Ramos (cell line): Measurements from ENCODE around the gene CRTC1.

Source experiments
- in situ Hi-C: fragments of 300-500 bp; cut with MboI; formaldehyde crosslinking; loops from one replicate; pipeline ENCODE4 v1.14.3; 2022; ENCODE audit warnings: low sequenced_read_pairs; ENCODE audit not compliant: unreplicated experiment

The CRTC1 gene

DNA sequence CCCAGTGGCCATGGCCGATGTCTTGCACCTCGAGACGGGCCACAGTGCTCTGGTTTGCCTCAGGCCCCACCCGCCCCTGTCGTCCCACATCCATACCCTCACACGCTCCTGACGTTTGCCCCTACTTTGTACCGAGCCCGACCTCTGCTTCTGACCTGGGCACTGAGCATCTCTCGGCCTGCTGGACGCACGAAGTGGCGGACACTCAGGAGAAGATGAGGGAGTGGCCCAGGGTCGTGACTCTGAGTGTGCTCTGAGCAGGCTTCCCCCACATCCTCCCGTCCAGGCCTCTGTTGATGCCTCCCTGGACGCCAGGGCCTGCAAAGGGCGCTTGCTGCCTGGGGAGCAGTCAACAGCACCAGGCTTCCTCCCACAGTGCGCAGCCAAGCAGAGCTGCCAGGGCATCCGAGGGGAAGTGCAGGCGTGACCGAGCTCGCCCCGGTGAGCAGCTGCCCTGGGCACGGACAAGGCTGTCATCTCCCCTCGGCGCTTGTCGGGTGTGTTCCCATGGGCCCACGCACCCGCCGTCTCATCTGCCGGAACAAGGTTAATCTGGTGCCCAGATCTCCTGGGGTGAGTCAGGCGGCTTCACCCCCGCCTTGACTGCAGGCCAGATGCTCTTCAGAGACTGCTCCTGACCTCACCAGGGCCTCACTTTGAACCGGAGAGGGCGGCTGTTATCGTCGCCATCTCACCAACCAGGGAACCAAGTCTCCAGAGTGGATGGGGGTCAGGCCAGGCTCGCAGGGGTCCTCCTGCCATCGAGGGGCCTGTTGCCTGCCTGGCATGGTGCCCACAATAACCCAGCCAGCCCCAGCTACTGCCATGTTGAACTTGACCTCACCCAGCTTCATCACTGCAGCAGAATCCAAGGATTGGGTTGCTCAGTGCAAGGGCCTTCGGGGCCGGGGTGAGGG lies 80.5 kb downstream of the CRTC1 start:
- in situ Hi-C loops: no loop called here

DNA sequence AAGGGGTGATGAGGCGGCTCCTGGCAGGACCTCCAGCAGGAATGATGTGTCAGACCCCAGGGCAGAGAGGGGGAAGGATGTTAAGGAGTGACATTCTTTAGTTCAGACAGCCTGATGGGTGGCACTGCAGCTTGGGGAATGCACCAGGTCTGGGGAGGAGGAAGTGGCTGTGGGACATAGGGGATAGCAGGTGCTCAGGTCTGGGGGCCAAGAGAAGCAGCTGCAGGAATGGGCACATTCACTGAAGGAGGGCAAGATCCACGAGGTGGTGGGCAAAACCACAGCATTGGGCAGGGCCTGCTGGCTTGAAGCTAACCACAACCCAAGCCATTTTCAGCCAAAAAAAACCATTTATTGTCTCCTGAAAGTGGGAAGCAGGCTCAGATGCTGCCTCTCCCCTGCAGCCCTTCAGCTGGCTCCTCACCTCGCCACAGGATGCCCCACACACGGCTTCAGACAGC lies 81.1 kb downstream of the CRTC1 start:
- in situ Hi-C loops: no loop called here

DNA sequence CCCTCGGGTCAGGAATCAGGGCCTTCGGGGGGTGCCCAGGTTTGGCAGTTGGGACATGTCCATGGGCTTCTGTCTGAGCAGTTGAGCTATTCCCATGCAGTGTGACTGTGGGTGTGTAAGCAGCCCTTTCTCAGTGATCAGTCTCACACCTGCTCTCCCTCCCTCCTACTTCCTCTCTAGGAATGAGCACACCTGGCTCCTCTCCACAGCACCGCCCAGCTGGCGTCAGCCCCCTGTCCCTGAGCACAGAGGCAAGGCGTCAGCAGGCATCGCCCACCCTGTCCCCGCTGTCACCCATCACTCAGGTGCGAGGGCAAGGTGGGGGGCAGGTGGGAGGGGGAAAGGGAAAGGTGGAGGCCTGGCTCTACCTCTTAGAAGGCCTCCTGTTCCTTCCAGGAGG lies 81.7 kb downstream of the CRTC1 start:
- in situ Hi-C loops: no loop called here

DNA sequence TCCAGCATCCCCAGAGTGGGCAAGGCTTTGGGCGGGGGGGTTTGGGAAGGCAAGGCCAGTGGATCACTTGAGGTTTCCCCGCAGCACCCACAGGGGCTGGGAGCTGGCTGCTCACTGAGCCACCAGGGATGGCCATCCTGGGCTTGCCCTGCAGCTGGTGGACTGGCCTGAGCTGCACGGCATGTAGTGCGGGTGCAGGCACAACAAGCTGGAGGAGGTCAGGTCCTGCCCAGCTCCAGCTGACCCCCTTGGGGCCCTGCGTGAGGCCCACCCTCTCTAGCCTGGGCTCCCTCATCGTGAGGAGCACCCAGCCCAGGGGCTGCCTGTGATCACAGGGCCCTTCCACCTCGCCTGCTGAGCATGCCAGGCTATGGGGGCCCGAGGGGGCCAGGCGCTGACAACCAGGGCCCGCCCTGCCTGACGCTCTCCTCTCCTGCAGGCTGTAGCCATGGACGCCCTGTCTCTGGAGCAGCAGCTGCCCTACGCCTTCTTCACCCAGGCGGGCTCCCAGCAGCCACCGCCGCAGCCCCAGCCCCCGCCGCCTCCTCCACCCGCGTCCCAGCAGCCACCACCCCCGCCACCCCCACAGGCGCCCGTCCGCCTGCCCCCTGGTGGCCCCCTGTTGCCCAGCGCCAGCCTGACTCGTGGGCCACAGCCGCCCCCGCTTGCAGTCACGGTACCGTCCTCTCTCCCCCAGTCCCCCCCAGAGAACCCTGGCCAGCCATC lies 84.7 kb downstream of the CRTC1 start:
- in situ Hi-C loops: no loop called here

DNA sequence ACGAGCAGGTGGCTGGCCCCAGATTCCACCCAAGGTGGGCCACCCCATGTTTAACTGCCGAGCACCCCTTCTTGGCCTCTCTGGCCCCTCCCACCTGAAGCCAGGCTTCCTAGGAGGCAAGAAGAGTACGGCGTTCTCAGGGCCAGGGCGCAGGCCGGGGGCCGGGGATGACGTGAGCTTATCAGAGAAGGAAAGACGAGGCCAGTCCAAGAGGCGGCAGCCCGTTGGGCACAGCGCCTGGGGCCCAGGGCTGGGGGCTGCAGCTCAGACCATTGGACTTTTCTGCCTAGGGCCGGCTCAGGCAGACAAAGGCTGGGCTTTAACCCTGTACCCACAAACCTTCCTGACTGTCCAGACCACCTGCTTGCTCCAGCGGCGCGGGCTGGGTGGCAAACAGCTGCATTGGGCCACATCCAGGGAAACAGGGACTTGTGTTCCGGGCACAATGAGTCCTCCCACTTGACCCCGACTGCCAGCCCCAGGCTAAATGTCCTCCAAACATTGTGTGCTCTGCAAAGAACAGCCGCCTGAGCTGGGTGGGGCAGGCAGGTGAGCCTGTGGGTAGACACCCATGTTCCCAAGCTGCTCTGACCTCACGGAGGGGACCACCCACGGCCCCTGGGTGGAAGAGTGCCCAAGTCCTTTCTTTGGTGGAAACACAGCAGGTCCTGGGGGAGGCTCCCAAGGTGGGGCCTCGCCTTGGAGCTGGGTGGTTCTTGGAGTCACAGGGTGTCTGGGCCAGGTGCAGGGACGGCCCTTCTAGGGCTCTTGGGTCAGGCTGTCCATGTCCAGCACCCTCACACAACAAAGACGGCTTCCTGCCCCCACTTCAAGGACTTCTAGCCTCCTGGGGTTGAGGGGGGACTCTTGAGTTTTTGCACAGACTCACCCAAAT lies 85.8 kb downstream of the CRTC1 start:
- in situ Hi-C loops: no loop called here

DNA sequence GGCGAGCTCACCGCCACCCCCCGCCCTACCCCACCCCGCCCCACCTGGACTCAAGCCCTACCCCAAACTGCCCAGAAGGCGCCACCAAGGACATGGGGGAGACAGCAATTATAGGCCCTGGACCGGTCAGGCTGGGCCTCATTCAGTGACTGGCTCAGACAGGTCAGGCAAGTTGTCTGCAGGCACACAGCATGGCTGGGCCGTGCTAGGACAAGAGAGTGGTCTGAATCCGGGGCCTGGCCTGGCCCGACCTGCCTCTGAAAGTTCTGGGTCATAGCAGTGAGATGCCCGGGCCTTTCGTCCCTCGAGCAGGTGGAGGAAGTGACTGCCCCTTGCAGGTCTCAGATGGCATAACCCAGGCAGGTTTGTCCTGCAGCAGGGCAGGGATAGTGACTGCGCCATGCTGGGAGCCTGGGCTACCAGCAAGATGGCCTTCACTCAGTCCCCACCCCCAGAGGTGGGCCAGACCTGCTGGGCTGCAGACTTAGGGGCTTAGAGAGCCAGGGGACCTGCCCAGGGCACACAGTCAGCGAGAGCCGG lies 86.6 kb downstream of the CRTC1 start:
- in situ Hi-C loops: no loop called here

DNA sequence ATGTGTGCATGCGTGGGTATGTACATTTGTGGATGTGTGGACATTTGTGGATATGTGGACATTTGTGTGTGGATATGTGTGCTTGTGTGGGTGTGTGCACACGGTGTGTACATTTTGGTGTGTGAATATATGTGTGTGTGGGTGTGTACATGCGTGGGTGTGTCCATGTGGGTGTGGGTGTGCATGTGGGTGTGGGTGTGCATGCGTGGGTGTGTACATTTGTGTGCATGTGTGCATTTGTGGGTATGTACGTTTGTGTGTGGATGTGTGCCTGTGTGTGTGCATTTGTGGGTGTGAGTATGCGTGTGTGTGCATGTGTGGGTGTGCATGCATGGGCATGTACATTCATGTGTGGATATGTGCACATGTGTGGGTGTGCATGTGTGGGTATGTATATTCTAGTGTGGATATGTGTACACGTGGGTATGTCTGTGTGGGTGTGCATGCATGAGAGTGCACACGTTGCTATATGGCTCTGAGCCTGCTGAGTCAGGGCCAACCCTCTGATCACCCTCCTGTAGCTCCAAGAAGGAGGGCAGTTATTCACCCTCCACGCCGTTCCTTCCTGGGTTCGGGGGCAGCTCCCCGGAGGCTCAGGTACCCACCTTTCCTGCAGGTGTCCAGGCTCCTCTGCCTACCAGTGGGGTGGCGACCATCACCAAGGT lies 87.3 kb downstream of the CRTC1 start:
- in situ Hi-C loops: no loop called here

DNA sequence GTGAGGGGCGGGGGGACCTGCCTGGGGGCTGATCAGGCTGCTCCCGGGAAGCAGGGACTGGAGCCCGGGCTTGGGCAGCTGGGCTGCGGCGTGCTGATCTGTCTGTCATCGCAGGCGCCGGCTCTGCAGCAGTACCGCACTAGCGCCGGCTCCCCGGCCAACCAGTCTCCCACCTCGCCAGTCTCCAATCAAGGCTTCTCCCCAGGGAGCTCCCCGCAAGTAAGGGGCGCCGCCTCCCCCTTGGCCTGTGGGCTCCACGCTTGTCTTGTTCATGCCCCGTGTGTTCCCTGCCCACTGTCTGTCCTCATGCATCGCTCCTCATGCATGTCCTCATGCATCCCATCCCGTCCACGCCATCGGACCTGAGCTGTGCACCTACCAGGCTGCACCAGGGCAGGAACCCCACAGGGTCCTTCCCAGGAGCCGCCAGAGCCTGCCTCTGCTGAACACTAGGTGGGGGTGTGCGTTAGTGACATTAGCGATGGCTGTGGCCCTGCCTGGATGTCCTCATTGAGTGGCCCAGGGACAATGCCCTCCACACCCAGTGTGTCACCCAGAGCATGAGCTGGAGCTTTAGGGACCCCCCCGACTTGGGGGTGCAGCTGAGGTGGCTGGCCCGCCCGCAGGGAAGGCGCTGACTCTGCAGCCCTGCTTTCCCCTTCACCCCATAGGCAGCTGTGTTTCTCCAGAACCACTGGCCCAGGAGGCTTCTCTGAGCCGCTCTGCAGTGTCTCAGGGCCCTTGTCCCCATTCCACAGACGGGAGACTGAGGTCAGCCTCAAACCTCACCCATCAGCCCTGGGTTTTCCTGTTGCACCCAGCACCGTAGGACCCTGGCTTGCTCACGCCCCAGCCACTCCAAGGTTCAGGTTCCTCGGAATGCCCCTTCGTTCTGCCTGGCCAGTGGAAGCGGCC lies 88.1 kb downstream of the CRTC1 start:
- in situ Hi-C loops: no loop called here

DNA sequence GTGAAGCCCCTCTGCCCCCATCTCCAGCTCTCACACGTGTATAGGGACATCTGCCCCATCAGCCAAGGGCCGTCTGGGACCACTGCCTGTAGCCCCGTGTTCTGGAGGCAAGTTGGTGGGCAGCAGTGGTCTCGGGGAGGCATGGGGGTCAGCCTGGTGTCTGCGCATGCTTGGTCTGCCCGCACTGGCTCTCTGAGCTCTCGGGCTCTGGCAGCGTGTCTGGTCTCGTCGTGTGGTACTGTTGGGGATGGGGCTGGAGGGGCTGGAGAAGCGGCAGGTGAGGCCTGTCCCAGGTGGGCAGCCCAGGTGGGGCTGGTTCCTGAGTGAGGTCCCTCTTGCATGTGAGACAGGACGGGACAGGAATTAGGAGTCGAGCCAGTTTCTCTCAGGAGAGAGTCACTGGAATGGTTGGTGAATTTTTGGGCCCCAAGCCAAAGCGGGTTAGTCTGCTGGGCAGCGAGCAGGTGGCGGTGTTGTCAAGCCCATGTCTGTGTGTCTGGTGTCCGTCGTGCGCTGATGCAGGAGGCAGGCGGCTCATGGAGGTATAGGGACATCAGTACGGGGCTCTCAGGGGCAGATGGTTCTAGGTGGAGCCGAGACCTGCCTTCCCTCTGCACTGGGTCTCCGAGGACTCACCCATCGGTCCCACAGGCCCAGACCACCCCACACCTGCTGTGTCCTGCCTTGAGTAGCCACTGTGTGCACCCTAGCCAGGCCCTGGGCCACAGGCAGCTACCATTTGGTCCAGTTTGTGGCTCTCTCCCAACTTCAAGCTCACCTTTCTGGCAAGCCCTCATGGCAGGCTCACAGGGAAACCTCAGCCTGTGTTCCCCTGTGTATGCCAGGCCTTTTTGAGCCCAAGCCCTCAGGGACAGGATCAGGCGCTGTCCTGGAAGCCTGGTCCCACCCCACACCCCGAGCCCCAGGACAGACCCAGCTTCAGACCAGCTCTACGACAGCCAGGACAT lies 89.4 kb downstream of the CRTC1 start:
- in situ Hi-C loops: no loop called here

DNA sequence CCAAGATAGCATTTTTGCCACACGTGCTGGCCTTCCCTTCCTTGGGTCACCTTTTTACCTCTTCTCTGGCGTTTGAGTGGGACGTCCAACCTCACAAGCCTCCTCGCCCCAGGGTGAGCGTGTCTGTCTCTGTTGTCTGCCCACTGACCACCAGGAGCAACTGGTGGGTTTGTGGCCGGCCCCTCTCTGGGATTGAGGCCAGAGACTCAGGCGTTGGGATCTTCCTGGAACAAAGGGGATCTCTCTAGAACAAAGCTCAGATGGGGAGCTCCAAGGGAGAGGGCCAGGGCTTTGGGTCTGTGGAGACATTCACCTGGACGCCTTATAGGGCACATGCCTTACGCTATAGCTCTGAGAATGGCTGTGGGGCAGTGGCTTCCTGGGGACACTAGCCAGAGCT lies 90.2 kb downstream of the CRTC1 start:
- in situ Hi-C loops: no loop called here

DNA sequence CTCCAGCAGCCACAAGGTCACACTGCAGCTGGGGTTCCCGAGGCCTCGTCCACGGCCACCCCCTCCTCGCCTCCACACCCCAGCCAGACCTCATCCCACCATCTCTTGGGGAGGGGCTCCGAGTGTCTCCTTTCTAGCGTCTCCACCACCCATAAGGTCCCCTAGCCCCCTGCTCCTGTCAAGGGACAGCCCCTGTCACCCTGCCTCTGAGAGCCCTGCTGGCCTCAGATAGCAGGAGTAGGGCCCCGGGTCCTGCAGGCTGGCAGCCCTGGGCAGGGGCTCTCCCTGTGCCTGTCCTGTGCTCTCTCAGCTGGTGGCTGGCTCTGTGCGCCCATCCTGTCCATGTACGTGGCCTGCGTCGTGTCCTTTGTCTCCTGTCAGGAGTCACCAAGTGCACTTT lies 90.6 kb downstream of the CRTC1 start:
- in situ Hi-C loops: no loop called here

DNA sequence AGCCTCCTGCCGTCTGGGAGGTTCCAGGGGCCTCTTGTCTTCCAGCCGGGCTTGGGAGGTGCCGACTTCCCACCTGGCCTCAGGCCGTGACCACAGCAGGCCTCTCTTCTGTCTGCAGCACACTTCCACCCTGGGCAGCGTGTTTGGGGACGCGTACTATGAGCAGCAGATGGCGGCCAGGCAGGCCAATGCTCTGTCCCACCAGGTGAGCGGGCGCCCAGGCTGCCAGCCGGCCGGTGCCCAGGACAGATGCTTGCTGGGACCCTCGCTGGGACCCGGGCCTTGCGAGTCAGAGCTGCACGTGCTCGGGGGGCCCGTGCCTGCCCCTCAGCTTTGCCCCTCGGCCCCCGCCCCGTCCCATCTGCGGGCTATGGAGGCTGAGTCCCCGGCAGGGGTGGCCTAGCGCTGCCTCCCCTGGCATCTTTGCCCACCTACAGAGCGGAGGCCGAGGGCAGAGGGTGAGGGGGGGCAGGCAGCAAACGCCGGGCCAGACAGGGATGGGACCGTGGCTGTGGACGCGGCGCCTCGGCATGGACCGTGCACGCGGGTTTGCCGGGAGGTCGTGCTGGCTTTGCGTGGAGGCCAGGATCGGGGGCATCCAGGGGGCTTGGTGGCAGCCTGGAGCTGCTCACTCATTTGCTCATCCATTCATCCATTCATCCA lies 91.4 kb downstream of the CRTC1 start:
- in situ Hi-C loops: no loop called here

DNA sequence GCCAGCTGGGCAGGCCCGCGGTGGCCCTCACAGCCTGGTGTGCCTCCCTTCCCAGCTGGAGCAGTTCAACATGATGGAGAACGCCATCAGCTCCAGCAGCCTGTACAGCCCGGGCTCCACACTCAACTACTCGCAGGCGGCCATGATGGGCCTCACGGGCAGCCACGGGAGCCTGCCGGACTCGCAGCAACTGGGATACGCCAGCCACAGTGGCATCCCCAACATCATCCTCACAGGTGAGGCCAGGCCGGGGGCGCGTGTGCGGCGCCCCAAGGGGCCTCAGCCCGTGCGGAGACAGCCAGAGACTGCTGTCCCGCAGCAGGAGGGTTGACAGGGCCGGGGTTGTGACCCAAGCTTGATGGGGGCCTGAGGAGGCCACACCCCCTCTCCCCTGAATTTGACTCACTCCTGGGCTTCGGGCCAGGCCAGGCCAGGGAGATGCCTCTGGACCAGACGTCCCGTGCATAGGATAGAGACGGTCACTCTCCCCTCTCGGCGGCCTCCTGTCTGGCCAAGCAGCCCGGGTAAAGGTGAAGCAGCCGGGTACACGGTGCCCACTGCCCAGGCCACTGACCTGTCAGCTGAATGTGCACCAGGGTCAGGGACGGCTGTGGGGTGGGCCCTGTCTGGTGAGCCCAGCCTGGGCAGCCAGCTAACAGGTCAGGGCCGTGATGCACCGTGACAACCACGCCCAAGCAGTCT lies 92.3 kb downstream of the CRTC1 start:
- in situ Hi-C loops: no loop called here

DNA sequence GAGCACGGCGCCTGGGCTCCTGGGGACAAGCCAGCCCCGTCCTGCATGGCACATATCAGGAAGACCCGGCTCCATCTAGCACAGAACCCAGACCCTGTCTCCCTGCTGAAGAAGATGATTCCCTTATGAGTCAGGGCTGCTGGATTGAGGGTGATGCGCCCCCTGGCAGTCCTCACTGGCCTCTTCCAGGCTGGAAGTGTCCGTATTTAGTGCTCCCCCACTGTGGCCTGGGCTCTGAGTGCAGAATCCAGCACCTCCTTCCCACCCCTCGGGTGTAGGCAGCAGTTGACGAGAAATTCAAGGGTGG lies 92.8 kb downstream of the CRTC1 start:
- in situ Hi-C loops: no loop called here

DNA sequence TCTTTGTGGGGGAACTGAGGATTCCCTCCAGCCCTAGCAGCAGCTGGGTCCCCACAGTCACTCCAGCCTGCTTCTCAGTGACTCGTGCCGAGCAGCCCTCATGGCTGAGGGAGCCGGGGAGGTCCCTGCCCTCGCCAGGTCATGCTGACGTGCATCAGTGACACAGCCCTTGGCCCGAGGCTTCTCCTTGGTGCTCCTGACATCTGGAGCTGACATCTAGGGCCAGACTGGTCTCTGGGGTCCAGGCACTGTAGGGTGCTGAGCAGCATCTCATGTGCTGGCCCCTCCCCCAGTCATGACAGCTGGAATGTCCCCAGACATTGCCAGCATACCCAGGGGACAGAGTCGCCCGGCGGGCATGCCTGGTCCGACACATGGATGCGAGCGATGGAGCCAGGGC lies 93.3 kb downstream of the CRTC1 start:
- in situ Hi-C loops: no loop called here

DNA sequence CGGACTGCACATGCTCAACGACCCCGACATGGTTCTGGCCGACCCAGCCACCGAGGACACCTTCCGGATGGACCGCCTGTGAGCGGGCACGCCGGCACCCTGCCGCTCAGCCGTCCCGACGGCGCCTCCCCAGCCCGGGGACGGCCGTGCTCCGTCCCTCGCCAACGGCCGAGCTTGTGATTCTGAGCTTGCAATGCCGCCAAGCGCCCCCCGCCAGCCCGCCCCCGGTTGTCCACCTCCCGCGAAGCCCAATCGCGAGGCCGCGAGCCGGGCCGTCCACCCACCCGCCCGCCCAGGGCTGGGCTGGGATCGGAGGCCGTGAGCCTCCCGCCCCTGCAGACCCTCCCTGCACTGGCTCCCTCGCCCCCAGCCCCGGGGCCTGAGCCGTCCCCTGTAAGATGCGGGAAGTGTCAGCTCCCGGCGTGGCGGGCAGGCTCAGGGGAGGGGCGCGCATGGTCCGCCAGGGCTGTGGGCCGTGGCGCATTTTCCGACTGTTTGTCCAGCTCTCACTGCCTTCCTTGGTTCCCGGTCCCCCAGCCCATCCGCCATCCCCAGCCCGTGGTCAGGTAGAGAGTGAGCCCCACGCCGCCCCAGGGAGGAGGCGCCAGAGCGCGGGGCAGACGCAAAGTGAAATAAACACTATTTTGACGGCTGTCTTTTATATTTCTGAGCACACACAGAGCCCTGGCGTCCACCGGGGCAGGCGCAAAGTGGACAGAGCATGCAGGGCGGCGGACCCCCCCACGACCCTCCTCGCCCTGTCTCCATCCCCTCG lies 94.0 kb downstream of the CRTC1 start:
- in situ Hi-C loops: no loop called here
